CD14-positive monocyte (primary cell): ENCODE data around the gene RALY. TPM values are rescaled to one million over a fixed set of nuclear protein-coding genes. Genes with fewer than 3 reads are reported as not detected.

Experiments used
- DNase-seq, 3 donors: peaks; one replicate each; pipeline ENCODE4 v3.0.0-alpha.2; 2011 to 2022
- H2AFZ ChIP-seq: 2 replicates; pipeline ENCODE4 v1.6.0; 2012; ENCODE audit warnings: mild to moderate bottlenecking, low read depth, low read length, inconsistent platforms; ENCODE audit not compliant: insufficient read depth, poor library complexity, severe bottlenecking
- H3K27ac ChIP-seq, 2 donors: 1 replicate in 1 of 2; 2 replicates in 1 of 2; pipeline ENCODE4 v1.5.1; 2012 to 2013; ENCODE audit warnings: low read length in 2 of 2, control low read depth in 1 of 2, inconsistent platforms in 1 of 2, low read depth in 1 of 2, mild to moderate bottlenecking in 1 of 2
- H3K27me3 ChIP-seq, 2 donors: one replicate each; pipeline versions ENCODE4 v1.6.0 to v1.6.1; 2011 to 2013; ENCODE audit warnings: low read length in 2 of 2; ENCODE audit not compliant: control insufficient read depth in 2 of 2, insufficient read depth in 2 of 2
- H3K36me3 ChIP-seq, 2 donors: replicated peaks in 1 of 2; 1 replicate in 1 of 2; 2 replicates in 1 of 2; pipeline versions ENCODE4 v1.5.1 to v1.6.1; 2012 to 2013; ENCODE audit warnings: low read length in 2 of 2, control low read depth in 1 of 2, inconsistent platforms in 1 of 2, mild to moderate bottlenecking in 1 of 2; ENCODE audit not compliant: insufficient read depth in 2 of 2, control insufficient read depth in 1 of 2
- H3K4me1 ChIP-seq, 2 donors: 1 replicate in 1 of 2; 2 replicates in 1 of 2; pipeline versions ENCODE4 v1.5.1 to v1.6.1; 2012 to 2013; ENCODE audit warnings: low read length in 2 of 2, control low read depth in 1 of 2, inconsistent platforms in 1 of 2, mild to moderate bottlenecking in 1 of 2, moderate library complexity in 1 of 2; ENCODE audit not compliant: insufficient read depth in 2 of 2, control insufficient read depth in 1 of 2
- H3K4me2 ChIP-seq: replicated peaks from 2 replicates; pipeline ENCODE3; 2012; ENCODE audit warnings: low read length, moderate library complexity, mild to moderate bottlenecking; ENCODE audit not compliant: poor library complexity, severe bottlenecking; ENCODE audit errors: extremely low read depth
- H3K4me3 ChIP-seq, 3 experiments: fragments of 200-600 bp in 1 of 3; sonication (generic) in 1 of 3; replicated peaks in 1 of 3; 1 replicate in 2 of 3; 2 replicates in 1 of 3; pipeline ENCODE4 v1.5.1; 2011 to 2013; ENCODE audit warnings: low read length in 3 of 3, mild to moderate bottlenecking in 3 of 3, control low read depth in 2 of 3, low read depth in 2 of 3, inconsistent platforms in 1 of 3, moderate library complexity in 1 of 3
- H3K79me2 ChIP-seq: 2 replicates; pipeline ENCODE4 v1.6.0; 2012; ENCODE audit warnings: mild to moderate bottlenecking, control low read depth, inconsistent platforms, low read length, moderate library complexity; ENCODE audit not compliant: insufficient read depth
- H3K9ac ChIP-seq: 2 replicates; pipeline ENCODE4 v1.6.0; 2017; ENCODE audit warnings: low read length, mild to moderate bottlenecking; ENCODE audit not compliant: insufficient read depth, poor library complexity, severe bottlenecking
- H3K9me3 ChIP-seq, 2 donors: replicated peaks in 1 of 2; 1 replicate in 1 of 2; 2 replicates in 1 of 2; pipeline versions ENCODE4 v1.5.1 to v1.6.1; 2012 to 2013; ENCODE audit warnings: low read length in 2 of 2, control low read depth in 1 of 2; ENCODE audit not compliant: control insufficient read depth in 1 of 2, insufficient read depth in 1 of 2
- H4K20me1 ChIP-seq: 2 replicates; pipeline ENCODE4 v1.6.0; 2012; ENCODE audit warnings: mild to moderate bottlenecking, low read length, control low read depth, moderate library complexity; ENCODE audit not compliant: insufficient read depth
- H3K27ac Mint-ChIP-seq, 7 donors: one replicate each; pipeline ENCODE4 v1.8.0; 2020; ENCODE audit warnings: mild to moderate bottlenecking in 7 of 7, mixed read lengths in 7 of 7, moderate library complexity in 6 of 7, inconsistent platforms in 2 of 7
- H3K27me3 Mint-ChIP-seq, 3 donors: one replicate each; pipeline ENCODE4 v1.8.0; 2021 to 2022; ENCODE audit warnings: low read depth in 3 of 3, mild to moderate bottlenecking in 3 of 3, mixed read lengths in 3 of 3, moderate library complexity in 3 of 3, inconsistent platforms in 1 of 3
- H3K36me3 Mint-ChIP-seq, 2 donors: one replicate each; pipeline ENCODE4 v1.8.0; 2020; ENCODE audit warnings: mixed read lengths in 2 of 2, inconsistent platforms in 1 of 2, mild to moderate bottlenecking in 1 of 2
- H3K4me1 Mint-ChIP-seq: one replicate; pipeline ENCODE4 v1.8.0; 2020; ENCODE audit warnings: mild to moderate bottlenecking, mixed read lengths
- H3K4me3 Mint-ChIP-seq, 2 donors: one replicate each; pipeline ENCODE4 v1.8.0; 2020; ENCODE audit warnings: mild to moderate bottlenecking in 2 of 2, mixed read lengths in 2 of 2, moderate library complexity in 1 of 2
- H3K9me3 Mint-ChIP-seq, 7 donors: one replicate each; pipeline ENCODE4 v1.8.0; 2020 to 2022; ENCODE audit warnings: mixed read lengths in 7 of 7, mild to moderate bottlenecking in 6 of 7, moderate library complexity in 6 of 7, inconsistent platforms in 2 of 7
- CTCF ChIP-seq: fragments of 200-600 bp; IDR thresholded peaks from one replicate; pipeline ENCODE4 v1.8.0; 2022; ENCODE audit warnings: antibody characterized with exemption, mild to moderate bottlenecking
- WGBS: methylation state at CpG from one replicate; pipeline ENCODE4 v1.1.5; 2013; ENCODE audit warnings: missing lambda C conversion rate; ENCODE audit not compliant: insufficient coverage; 5-methylcytosine and 5-hydroxymethylcytosine counted together
- intact Hi-C, 2 donors: fragments of 100-400 bp; cut with micrococcal nuclease; formaldehyde crosslinking; loops; one replicate each; pipeline versions ENCODE4 v1.15.0 to v1.15.1; 2023
- polyA plus RNA-seq, 3 donors: library from polyadenylated mRNA; depleted of rRNA in 1 of 3; unstranded in 2 of 3; stranded (reverse) in 1 of 3; fragments of 300-500 nt in 2 of 3; fragments of >200 nt in 1 of 3; fragmentation: Illumina TruSeq in 2 of 3; gene quantifications; 1 replicate in 2 of 3; 2 replicates in 1 of 3; pipeline ENCODE4 v1.2.3, GENCODE V29; 2012 to 2021

Gene RALY
- polyA plus RNA-seq, 3 donors = 88.4 to 154 (median 152) TPM

- peaks cover 0 to 2% of the 10 kb centered on the region in 2 donors for H3K36me3 Mint-ChIP-seq
- no CpG with 5 or more reads among the region's 6 CpGs for WGBS
- no peak overlapping the region for H3K27ac ChIP-seq
- H3K9me3 ChIP-seq = no peaks in the 10 kb centered on the region
- H4K20me1 ChIP-seq = peaks cover 27% of the 10 kb centered on the region
- no peak for TF ChIP-seq CTCF
- peaks cover 0 to 3% (median 0%) of the 10 kb centered on the region in 7 donors for H3K9me3 Mint-ChIP-seq
- H3K27me3 Mint-ChIP-seq = peaks cover 0 to 7% (median 1%) of the 10 kb centered on the region in 3 donors
- no peak for DNase-seq
- peak overlapping the region in 1 of 3 experiments; percentile 99 for H3K4me3 ChIP-seq
- peak overlapping the region; percentile 89 for H3K4me2 ChIP-seq
- no peaks in the 10 kb centered on the region for H3K36me3 ChIP-seq
- no peaks in the 10 kb centered on the region for H3K27me3 ChIP-seq
- peak overlapping the region in 1 of 2 donors; percentile 35 for H3K4me3 Mint-ChIP-seq
- intact Hi-C loops = loop anchor here (5.0 to 10.0 kb wide), 8 partner anchors 123 to 1626 kb away; partner anchors contain the start of genes C20orf144 (in 2 of the 2), ACTL10 (in 1 of the 2), AHCY (in 1 of the 2) and CBFA2T2 (in 1 of the 2)
- no peak overlapping the region for H2AFZ ChIP-seq
- no peak overlapping the region for H3K27ac Mint-ChIP-seq
- H3K79me2 ChIP-seq = peaks cover 51% of the 10 kb centered on the region
- H3K4me1 ChIP-seq = peaks cover 30 to 43% of the 10 kb centered on the region in 2 donors
- H3K9ac ChIP-seq = no peak overlapping the region
- H3K4me1 Mint-ChIP-seq = peaks cover 36% of the 10 kb centered on the region
Measured at GRCh38 chr20:33991502-33991901, 2.2 kb upstream of the RALY start.

- peak overlapping the region; percentile 92 for H3K9ac ChIP-seq
- peaks cover 60% of the 10 kb centered on the region for H3K79me2 ChIP-seq
- no peaks in the 10 kb centered on the region for H3K27me3 ChIP-seq
- intact Hi-C loops = loop anchor here (2.0 to 10.0 kb wide), 10 partner anchors 118 to 1625 kb away; partner anchors contain the start of genes C20orf144 (in 2 of the 2), ACTL10 (in 1 of the 2), AHCY (in 1 of the 2) and CBFA2T2 (in 1 of the 2)
- WGBS = 37% methylated on average over 14 of the region's 20 CpGs
- peak overlapping the region; percentile 89 for H3K4me2 ChIP-seq
- peaks cover 34 to 51% of the 10 kb centered on the region in 2 donors for H3K4me1 ChIP-seq
- peak overlapping the region; percentile 97 for H2AFZ ChIP-seq
- Mint-ChIP-seq H3K4me1 (peaks cover 44% of the 10 kb centered on the region), H3K27me3 (peaks cover 0 to 7% (median 1%) of the 10 kb centered on the region in 3 donors), H3K9me3 (peaks cover 0 to 3% (median 0%) of the 10 kb centered on the region in 7 donors), H3K4me3 (peak overlapping the region; percentile 92 to 99), H3K36me3 (peaks cover 2 to 5% of the 10 kb centered on the region in 2 donors), H3K27ac (peak overlapping the region; percentile 93 to 99 (median 97))
- DNase-seq = peak; percentile 11 to 43 (median 16)
- H4K20me1 ChIP-seq = peaks cover 35% of the 10 kb centered on the region
- no peaks in the 10 kb centered on the region for H3K9me3 ChIP-seq
- H3K4me3 ChIP-seq = peak overlapping the region; percentile 72 to 99 (median 98)
- peak overlapping the region; percentile 82 to 94 for H3K27ac ChIP-seq
- H3K36me3 ChIP-seq = no peaks in the 10 kb centered on the region
- no peak for TF ChIP-seq CTCF
Measured at GRCh38 chr20:33992145-33992922, 1.4 kb upstream of the RALY start.
